WTC11 (cell line): ENCODE measurements around the gene OBSCN. TPM values are rescaled to one million over a fixed set of nuclear protein-coding genes. Genes with fewer than 3 reads are reported as not detected.

Experiments
- ATAC-seq: fragments of 200-7000 bp; cut with Tn5 transposase; 2 replicates; pipeline ENCODE4 v1.10.0; 2021; ENCODE audit warnings: mild to moderate bottlenecking, moderate library complexity
- CTCF ChIA-PET: fragments of 300-600 bp; sonication (Branson Sonifier 250); formaldehyde crosslinking; loops from one replicate; lab custom pipeline; 2021; ENCODE audit warnings: antibody characterized with exemption; lab: Charles Lee
- POLR2A ChIA-PET: fragments of 350-600 bp; sonication (Branson Sonifier 250); formaldehyde crosslinking; loops from one replicate; lab custom pipeline; 2021; ENCODE audit warnings: antibody characterized with exemption; lab: Charles Lee
- DNase-seq: peaks from one replicate; pipeline ENCODE4 v3.0.0; 2021; ENCODE audit warnings: low spot score
- H3K27ac Mint-ChIP-seq: 2 replicates; pipeline ENCODE4 v1.8.0; 2021; ENCODE audit warnings: mixed read lengths
- H3K27me3 Mint-ChIP-seq: 2 replicates; pipeline ENCODE4 v1.8.0; 2021; ENCODE audit warnings: low read depth, mild to moderate bottlenecking, moderate library complexity, mixed read lengths
- H3K36me3 Mint-ChIP-seq: 2 replicates; pipeline ENCODE4 v1.8.0; 2021; ENCODE audit warnings: mixed read lengths
- H3K4me1 Mint-ChIP-seq: 2 replicates; pipeline ENCODE4 v1.8.0; 2022; ENCODE audit warnings: mixed read lengths
- H3K4me3 Mint-ChIP-seq: 2 replicates; pipeline ENCODE4 v1.8.0; 2021; ENCODE audit warnings: mild to moderate bottlenecking, moderate library complexity, mixed read lengths
- H3K9me3 Mint-ChIP-seq: 2 replicates; pipeline ENCODE4 v1.8.0; 2021; ENCODE audit warnings: mixed read lengths
- ATF1 ChIP-seq: sonication (generic); formaldehyde crosslinking; IDR thresholded peaks from 2 replicates; pipeline ENCODE4 v1.8.1; 2023; ENCODE audit warnings: mild to moderate bottlenecking, moderate library complexity, missing genetic modification reagents
- CBFB ChIP-seq: sonication (generic); formaldehyde crosslinking; IDR thresholded peaks from 2 replicates; pipeline ENCODE4 v1.8.1; 2022; ENCODE audit warnings: mild to moderate bottlenecking, low read depth, missing genetic modification reagents
- ESRRA ChIP-seq: sonication (generic); formaldehyde crosslinking; IDR thresholded peaks from 2 replicates; pipeline ENCODE4 v1.8.1; 2022; ENCODE audit warnings: mild to moderate bottlenecking, missing genetic modification reagents, borderline replicate concordance
- IRF2 ChIP-seq: sonication (generic); formaldehyde crosslinking; IDR thresholded peaks from 2 replicates; pipeline ENCODE4 v1.8.0; 2022; ENCODE audit warnings: low read depth, missing genetic modification reagents, borderline replicate concordance
- OVOL2 ChIP-seq: fragments of 250-450 bp; sonication (Bioruptor Pico); IDR thresholded peaks from 2 replicates; pipeline ENCODE4 v1.9.0; 2021; ENCODE audit warnings: mild to moderate bottlenecking, borderline replicate concordance
- TEAD1 ChIP-seq: sonication (generic); formaldehyde crosslinking; IDR thresholded peaks from 2 replicates; pipeline ENCODE4 v1.8.0; 2022; ENCODE audit warnings: mild to moderate bottlenecking, missing genetic modification reagents
- ZNF121 ChIP-seq: sonication (generic); formaldehyde crosslinking; IDR thresholded peaks from 2 replicates; pipeline ENCODE4 v1.8.0; 2023; ENCODE audit warnings: missing genetic modification reagents
- ZNF138 ChIP-seq: sonication (generic); formaldehyde crosslinking; conservative IDR thresholded peaks from 2 replicates; pipeline ENCODE4 v1.8.1; 2022; ENCODE audit warnings: mild to moderate bottlenecking, moderate library complexity, missing genetic modification reagents
- ZNF263 ChIP-seq: sonication (generic); formaldehyde crosslinking; IDR thresholded peaks from 2 replicates; pipeline ENCODE4 v1.8.1; 2022; ENCODE audit warnings: low read depth, mild to moderate bottlenecking, moderate library complexity, missing genetic modification reagents
- total RNA-seq: library from RNA; stranded (reverse); gene quantifications from 3 replicates; pipeline ENCODE4 v1.2.3, GENCODE V29; 2021
- TF ChIP-seq, protein P1 (sequence below): sonication (generic); formaldehyde crosslinking; IDR thresholded peaks from 2 replicates; pipeline ENCODE4 v1.8.1; 2023; ENCODE audit warnings: mild to moderate bottlenecking, missing genetic modification reagents, borderline replicate concordance
- TF ChIP-seq, protein P2 (sequence below): fragments of 250-450 bp; sonication (Bioruptor Pico); IDR thresholded peaks from 2 replicates; pipeline ENCODE4 v1.9.0; 2021; ENCODE audit warnings: mild to moderate bottlenecking
- TF ChIP-seq, protein P3 (sequence below): sonication (generic); formaldehyde crosslinking; conservative IDR thresholded peaks from 2 replicates; pipeline ENCODE4 v1.8.1; 2022; ENCODE audit warnings: mild to moderate bottlenecking, missing genetic modification reagents
- TF ChIP-seq, protein P4 (sequence below): sonication (generic); formaldehyde crosslinking; IDR thresholded peaks from 2 replicates; pipeline ENCODE4 v1.8.0; 2022; ENCODE audit warnings: mild to moderate bottlenecking, missing genetic modification reagents
- TF ChIP-seq, protein P5 (sequence below): sonication (generic); formaldehyde crosslinking; IDR thresholded peaks from 2 replicates; pipeline ENCODE4 v1.8.1; 2022; ENCODE audit warnings: low read depth, mild to moderate bottlenecking, moderate library complexity, missing genetic modification reagents, borderline replicate concordance
- TF ChIP-seq, protein P6 (sequence below): fragments of 250-450 bp; sonication (Bioruptor Pico); conservative IDR thresholded peaks from 2 replicates; pipeline ENCODE4 v1.9.0; 2021; ENCODE audit warnings: mild to moderate bottlenecking
- TF ChIP-seq, protein P7 (sequence below): fragments of 200-600 bp; IDR thresholded peaks from 2 replicates; pipeline ENCODE4 v1.8.0; 2022; ENCODE audit warnings: antibody characterized with exemption

OBSCN gene
- total RNA-seq, 1 experiment from 2014 or later: 38.8 TPM

DNA sequence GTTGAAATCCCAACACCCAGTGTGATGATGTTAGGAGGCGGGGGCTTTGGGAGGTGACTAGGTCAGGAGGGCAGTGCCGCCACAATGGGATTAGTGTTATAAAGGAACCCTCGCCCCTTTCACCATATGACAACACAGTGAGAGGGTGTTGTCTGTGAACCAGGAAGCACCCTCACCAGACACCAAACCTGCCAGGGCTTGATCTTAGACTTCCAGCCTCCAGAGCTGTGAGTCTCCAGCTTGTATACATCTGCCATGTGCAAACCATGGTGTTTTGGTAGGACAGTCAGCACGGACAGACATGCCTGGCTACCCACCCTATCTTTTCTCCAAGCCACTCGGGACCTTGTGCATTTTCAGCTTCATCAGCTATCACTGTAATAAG lies 194.8 kb downstream of the OBSCN start:
- ChIA-PET POLR2A (no interaction called here), CTCF (interaction anchor here (0.5 kb wide), 1 partner anchor 69 kb away, joined by 4 read pairs; no protein-coding TSS in a partner anchor)
- H3K27me3 Mint-ChIP-seq: no peaks in the 10 kb centered on the region
- H3K36me3 Mint-ChIP-seq: peaks cover 29% of the 10 kb centered on the region
- no peak for DNase-seq
- peaks cover 18% of the 10 kb centered on the region for H3K4me1 Mint-ChIP-seq
- no peak for ATAC-seq
- no peak overlapping the region for H3K4me3 Mint-ChIP-seq
- TF ChIP-seq, protein P1, sequence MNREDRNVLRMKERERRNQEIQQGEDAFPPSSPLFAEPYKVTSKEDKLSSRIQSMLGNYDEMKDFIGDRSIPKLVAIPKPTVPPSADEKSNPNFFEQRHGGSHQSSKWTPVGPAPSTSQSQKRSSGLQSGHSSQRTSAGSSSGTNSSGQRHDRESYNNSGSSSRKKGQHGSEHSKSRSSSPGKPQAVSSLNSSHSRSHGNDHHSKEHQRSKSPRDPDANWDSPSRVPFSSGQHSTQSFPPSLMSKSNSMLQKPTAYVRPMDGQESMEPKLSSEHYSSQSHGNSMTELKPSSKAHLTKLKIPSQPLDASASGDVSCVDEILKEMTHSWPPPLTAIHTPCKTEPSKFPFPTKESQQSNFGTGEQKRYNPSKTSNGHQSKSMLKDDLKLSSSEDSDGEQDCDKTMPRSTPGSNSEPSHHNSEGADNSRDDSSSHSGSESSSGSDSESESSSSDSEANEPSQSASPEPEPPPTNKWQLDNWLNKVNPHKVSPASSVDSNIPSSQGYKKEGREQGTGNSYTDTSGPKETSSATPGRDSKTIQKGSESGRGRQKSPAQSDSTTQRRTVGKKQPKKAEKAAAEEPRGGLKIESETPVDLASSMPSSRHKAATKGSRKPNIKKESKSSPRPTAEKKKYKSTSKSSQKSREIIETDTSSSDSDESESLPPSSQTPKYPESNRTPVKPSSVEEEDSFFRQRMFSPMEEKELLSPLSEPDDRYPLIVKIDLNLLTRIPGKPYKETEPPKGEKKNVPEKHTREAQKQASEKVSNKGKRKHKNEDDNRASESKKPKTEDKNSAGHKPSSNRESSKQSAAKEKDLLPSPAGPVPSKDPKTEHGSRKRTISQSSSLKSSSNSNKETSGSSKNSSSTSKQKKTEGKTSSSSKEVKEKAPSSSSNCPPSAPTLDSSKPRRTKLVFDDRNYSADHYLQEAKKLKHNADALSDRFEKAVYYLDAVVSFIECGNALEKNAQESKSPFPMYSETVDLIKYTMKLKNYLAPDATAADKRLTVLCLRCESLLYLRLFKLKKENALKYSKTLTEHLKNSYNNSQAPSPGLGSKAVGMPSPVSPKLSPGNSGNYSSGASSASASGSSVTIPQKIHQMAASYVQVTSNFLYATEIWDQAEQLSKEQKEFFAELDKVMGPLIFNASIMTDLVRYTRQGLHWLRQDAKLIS: no peak
- TF ChIP-seq, protein P2, sequence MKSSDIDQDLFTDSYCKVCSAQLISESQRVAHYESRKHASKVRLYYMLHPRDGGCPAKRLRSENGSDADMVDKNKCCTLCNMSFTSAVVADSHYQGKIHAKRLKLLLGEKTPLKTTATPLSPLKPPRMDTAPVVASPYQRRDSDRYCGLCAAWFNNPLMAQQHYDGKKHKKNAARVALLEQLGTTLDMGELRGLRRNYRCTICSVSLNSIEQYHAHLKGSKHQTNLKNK: no peak
- no peak for TF ChIP-seq ESRRA
- TF ChIP-seq, protein P3, sequence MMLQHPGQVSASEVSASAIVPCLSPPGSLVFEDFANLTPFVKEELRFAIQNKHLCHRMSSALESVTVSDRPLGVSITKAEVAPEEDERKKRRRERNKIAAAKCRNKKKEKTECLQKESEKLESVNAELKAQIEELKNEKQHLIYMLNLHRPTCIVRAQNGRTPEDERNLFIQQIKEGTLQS (CRISPR knock-in tag): no peak
- TF ChIP-seq, protein P4, sequence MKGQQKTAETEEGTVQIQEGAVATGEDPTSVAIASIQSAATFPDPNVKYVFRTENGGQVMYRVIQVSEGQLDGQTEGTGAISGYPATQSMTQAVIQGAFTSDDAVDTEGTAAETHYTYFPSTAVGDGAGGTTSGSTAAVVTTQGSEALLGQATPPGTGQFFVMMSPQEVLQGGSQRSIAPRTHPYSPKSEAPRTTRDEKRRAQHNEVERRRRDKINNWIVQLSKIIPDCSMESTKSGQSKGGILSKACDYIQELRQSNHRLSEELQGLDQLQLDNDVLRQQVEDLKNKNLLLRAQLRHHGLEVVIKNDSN: no peak
- TF ChIP-seq, protein P5, sequence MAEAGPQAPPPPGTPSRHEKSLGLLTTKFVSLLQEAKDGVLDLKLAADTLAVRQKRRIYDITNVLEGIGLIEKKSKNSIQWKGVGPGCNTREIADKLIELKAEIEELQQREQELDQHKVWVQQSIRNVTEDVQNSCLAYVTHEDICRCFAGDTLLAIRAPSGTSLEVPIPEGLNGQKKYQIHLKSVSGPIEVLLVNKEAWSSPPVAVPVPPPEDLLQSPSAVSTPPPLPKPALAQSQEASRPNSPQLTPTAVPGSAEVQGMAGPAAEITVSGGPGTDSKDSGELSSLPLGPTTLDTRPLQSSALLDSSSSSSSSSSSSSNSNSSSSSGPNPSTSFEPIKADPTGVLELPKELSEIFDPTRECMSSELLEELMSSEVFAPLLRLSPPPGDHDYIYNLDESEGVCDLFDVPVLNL (CRISPR knock-in tag): no peak
- no peak for TF ChIP-seq ZNF121
- TF ChIP-seq, protein P6, sequence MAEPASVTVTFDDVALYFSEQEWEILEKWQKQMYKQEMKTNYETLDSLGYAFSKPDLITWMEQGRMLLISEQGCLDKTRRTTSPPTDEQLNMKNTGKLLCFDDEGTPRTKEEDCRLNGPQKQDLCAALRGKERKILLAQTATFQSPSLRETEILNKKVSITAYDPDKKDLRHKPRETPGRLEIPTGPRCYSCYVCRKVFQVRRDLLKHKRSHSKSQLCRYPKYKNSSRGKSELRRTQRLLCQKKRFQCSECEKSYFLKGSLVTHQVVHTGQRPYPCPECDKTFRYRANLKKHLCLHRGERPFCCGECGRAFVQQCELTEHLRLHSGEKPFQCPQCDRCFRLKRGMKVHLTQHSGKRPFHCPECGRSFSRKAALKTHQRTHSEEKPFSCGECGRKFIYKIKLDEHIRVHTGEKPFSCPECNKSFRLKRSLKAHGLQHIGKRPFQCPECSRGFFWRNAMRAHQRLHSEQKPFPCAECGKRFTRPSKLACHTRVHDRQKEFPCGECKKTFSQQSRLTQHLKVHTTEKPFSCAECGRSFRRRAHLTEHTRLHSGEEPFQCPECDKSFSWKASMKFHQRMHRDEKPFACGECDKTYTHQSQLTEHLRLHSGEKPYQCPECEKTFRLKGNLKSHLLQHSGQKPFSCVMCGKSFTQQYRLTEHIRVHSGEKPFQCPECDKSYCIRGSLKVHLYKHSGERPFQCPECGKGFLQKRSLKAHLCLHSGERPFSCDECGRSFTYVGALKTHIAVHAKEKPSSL (CRISPR knock-in tag): no peak
- TF ChIP-seq, protein P7, sequence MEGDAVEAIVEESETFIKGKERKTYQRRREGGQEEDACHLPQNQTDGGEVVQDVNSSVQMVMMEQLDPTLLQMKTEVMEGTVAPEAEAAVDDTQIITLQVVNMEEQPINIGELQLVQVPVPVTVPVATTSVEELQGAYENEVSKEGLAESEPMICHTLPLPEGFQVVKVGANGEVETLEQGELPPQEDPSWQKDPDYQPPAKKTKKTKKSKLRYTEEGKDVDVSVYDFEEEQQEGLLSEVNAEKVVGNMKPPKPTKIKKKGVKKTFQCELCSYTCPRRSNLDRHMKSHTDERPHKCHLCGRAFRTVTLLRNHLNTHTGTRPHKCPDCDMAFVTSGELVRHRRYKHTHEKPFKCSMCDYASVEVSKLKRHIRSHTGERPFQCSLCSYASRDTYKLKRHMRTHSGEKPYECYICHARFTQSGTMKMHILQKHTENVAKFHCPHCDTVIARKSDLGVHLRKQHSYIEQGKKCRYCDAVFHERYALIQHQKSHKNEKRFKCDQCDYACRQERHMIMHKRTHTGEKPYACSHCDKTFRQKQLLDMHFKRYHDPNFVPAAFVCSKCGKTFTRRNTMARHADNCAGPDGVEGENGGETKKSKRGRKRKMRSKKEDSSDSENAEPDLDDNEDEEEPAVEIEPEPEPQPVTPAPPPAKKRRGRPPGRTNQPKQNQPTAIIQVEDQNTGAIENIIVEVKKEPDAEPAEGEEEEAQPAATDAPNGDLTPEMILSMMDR: no peak
- no peak for TF ChIP-seq CBFB (CRISPR knock-in tag)
- no peak for TF ChIP-seq TEAD1
- TF ChIP-seq ZNF138 (CRISPR knock-in tag): no peak
- no peak for TF ChIP-seq IRF2 (CRISPR knock-in tag)
- TF ChIP-seq OVOL2 (CRISPR knock-in tag): no peak
- TF ChIP-seq ATF1 (CRISPR knock-in tag): no peak
- TF ChIP-seq ZNF263 (CRISPR knock-in tag): no peak
- TF ChIP-seq, all 79 proteins: peak for 0
- no peak overlapping the region for H3K27ac Mint-ChIP-seq
- H3K9me3 Mint-ChIP-seq: no peaks in the 10 kb centered on the region
